Mucosa of descending colon (tissue), 3 donors: ENCODE results near the gene ANKRD31. TPM values are rescaled to one million over a fixed set of nuclear protein-coding genes. Genes with fewer than 3 reads are reported as not detected.
A peak's percentile ranks its signal among the peaks of the same experiment; 100 is the strongest.

Source experiments
- ATAC-seq: fragments of 200-7000 bp; cut with Tn5 transposase; one replicate; pipeline ENCODE4 v1.9.1; 2020; ENCODE audit warnings: mild to moderate bottlenecking, moderate library complexity
- DNase-seq, 3 donors: peaks; one replicate each; pipeline ENCODE4 v3.0.0-alpha.2; 2020
- H3K36me3 ChIP-seq: fragments of 200-600 bp; one replicate; pipeline ENCODE4 v1.8.0; 2021; ENCODE audit warnings: low read depth, mild to moderate bottlenecking
- H3K4me1 ChIP-seq: fragments of 200-600 bp; one replicate; pipeline ENCODE4 v1.8.0; 2021; ENCODE audit warnings: low read depth, mild to moderate bottlenecking
- H3K4me3 ChIP-seq: fragments of 200-600 bp; one replicate; pipeline ENCODE4 v1.8.0; 2021; ENCODE audit warnings: mild to moderate bottlenecking
- H3K9me3 ChIP-seq: fragments of 200-600 bp; one replicate; pipeline ENCODE4 v1.8.0; 2021; ENCODE audit warnings: mild to moderate bottlenecking
- intact Hi-C, 2 donors: fragments of 100-400 bp; cut with DNase I in 1 of 2; cut with micrococcal nuclease in 1 of 2; formaldehyde crosslinking; loops; one replicate each; pipeline versions ENCODE4 v1.11.0 to v1.11.1; 2022; cut with DNase I, micrococcal nuclease
- total RNA-seq, 3 donors: library from RNA; stranded (reverse); fragmentation: NEBNext Ultra II Directional in 2 of 3; extraction: Animal tissue kit (Norgen Biotek cat#: 25700) in 2 of 3; gene quantifications; one replicate each; pipeline versions ENCODE4 v1.2.1 to v1.2.4, GENCODE V29; 2021 to 2023
- TF ChIP-seq, protein P1 (sequence below): fragments of 200-600 bp; IDR thresholded peaks from one replicate; pipeline ENCODE4 v1.8.0; 2022; ENCODE audit warnings: antibody characterized with exemption, mild to moderate bottlenecking
- donor health status: DM: no; HTN: no; CAD: no; lungs with moderate emphysema.
- donor health status: DM: no; HTN: no; CAD: no.
- donor health status: DM: no; HTN: yes; CAD: no.

ANKRD31 gene
- total RNA-seq, 3 donors from 2014 or later: 0.14 to 0.17 (median 0.16) TPM

DNA sequence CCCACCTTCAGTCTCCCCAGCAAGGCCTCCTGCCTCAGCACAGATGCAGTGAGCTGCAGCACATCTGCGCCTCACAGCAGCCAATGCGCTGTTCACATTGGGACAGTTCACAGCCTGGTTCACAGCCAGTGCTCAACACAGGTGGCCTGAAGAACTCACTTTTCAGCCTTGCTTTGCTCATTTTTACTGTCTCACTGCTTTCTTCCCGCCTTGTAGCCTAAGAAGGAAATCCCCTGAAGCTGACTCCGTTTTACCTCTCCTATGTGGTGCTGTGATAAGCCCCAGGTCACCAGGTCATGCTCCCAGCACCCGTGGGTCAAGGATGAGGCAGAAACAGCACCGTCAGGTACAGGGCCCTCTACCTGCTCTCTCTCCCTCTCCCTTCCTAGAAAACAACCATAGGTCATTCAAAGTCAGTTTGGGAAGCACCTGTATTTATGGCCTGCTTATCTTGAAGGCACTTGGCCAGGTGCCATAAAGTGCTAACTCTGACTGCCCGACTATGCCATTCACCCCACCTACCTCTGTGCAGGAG lies 185.4 kb downstream of the ANKRD31 start:
- DNase-seq (peak; percentile 39 to 86 (median 47)), ATAC-seq (peak; percentile 48)
- no peak overlapping the region for H3K4me3 ChIP-seq
- H3K36me3 ChIP-seq: no peaks in the 10 kb centered on the region
- intact Hi-C loops: no loop called here
- TF ChIP-seq, protein P1, sequence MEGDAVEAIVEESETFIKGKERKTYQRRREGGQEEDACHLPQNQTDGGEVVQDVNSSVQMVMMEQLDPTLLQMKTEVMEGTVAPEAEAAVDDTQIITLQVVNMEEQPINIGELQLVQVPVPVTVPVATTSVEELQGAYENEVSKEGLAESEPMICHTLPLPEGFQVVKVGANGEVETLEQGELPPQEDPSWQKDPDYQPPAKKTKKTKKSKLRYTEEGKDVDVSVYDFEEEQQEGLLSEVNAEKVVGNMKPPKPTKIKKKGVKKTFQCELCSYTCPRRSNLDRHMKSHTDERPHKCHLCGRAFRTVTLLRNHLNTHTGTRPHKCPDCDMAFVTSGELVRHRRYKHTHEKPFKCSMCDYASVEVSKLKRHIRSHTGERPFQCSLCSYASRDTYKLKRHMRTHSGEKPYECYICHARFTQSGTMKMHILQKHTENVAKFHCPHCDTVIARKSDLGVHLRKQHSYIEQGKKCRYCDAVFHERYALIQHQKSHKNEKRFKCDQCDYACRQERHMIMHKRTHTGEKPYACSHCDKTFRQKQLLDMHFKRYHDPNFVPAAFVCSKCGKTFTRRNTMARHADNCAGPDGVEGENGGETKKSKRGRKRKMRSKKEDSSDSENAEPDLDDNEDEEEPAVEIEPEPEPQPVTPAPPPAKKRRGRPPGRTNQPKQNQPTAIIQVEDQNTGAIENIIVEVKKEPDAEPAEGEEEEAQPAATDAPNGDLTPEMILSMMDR: no peak
- peaks cover 25% of the 10 kb centered on the region for H3K4me1 ChIP-seq
- no peaks in the 10 kb centered on the region for H3K9me3 ChIP-seq

DNA sequence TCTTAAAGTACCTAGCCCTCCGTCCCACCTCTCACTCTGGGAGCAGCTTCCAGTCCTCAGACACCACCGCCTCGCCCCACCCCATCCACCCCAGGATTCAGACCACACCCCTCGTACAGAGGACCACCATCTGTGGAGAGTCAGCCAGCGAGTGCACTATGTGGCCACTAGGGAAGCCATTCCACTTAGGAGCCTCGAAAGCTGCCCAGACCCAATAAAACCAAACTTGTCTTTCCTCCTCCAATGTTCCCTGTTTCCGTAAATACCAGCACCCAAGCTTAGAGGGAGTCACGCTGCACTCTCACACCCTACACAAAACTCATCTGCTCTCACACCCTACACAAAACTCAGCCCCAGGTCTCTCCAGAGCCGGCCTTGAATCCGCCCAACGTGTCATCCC lies 186.3 kb downstream of the ANKRD31 start:
- H3K4me3 ChIP-seq: no peak overlapping the region
- intact Hi-C loops: no loop called here
- no peaks in the 10 kb centered on the region for H3K9me3 ChIP-seq
- DNase-seq (peak in 1 of 3 donors; percentile 34), ATAC-seq (no peak)
- TF ChIP-seq, protein P1: no peak
- no peaks in the 10 kb centered on the region for H3K36me3 ChIP-seq
- H3K4me1 ChIP-seq: peaks cover 25% of the 10 kb centered on the region

DNA sequence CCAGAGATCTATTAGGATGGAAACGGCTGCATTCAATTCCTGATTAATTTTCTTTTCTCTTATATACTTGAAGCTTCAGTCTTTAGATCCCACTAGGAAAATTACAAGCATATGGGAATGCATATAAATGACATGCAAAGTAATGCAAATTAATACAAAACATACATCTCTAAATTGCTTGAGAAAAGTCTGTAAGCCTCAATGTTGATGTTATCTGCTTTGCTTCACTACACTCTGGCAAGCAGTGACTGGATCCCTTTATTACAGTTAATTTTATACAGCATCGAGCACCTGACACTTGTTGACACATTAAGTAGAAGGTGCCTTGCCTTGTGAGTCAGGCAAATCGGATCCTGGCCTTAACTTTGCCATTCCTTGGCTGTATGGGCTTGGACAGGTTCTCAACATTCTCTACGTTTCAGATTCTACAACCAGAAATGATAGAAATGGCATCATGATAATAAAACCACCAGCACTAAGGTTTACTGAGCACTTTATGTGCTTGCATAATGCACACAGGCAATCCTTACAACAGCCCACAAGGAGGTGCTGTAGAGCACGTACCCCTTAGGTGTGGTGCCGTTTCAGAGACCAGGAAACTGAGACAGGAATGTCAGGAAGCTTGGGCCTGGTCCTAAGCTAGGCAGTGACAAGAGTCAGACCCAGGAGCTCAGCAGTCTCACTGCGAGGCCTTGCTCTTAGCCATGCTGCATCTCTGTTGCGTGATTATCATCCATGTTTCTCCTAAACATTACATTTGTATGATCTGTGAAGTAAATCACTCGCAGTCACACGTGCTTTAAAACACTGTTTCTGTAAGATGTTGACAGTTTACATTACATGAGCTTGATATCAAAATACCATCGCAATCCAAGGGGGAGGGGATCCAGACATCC lies 187.0 kb downstream of the ANKRD31 start:
- intact Hi-C loops: no loop called here
- no peaks in the 10 kb centered on the region for H3K36me3 ChIP-seq
- no peak overlapping the region for H3K4me3 ChIP-seq
- TF ChIP-seq, protein P1: peak; percentile 70
- DNase-seq (peak; percentile 48 to 82 (median 55)), ATAC-seq (peak; percentile 77)
- H3K9me3 ChIP-seq: no peaks in the 10 kb centered on the region
- H3K4me1 ChIP-seq: peaks cover 25% of the 10 kb centered on the region

DNA sequence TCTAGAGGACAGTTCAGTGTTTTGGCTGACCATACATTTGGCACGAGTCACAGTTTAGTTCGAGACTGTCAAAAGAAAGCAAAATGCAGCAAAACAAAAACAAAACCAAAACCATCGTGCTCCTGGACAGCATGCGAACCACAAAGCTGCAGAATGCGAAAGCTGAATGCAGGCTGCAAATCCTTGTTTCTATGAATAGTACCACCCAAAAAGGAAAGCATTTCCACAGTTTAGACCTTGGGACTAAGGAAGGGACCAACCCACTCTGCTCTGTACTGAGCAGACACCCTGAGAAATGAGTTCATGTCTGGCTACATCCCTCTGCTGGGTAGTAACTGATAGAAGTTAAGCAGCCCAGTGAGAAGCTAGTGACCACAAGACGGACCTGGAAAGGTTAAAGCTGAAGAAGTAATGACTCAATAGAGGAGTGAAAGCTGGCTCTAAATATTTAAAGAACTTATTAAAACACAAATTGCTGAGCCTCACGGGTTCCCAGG lies 188.2 kb downstream of the ANKRD31 start:
- Histone ChIP-seq H3K4me1 (peaks cover 14% of the 10 kb centered on the region), H3K36me3 (no peaks in the 10 kb centered on the region), H3K9me3 (no peaks in the 10 kb centered on the region), H3K4me3 (no peak overlapping the region)
- DNase-seq: peak in 1 of 3 donors; percentile 15
- ATAC-seq: no peak
- TF ChIP-seq, protein P1: no peak
- intact Hi-C loops: no loop called here

DNA sequence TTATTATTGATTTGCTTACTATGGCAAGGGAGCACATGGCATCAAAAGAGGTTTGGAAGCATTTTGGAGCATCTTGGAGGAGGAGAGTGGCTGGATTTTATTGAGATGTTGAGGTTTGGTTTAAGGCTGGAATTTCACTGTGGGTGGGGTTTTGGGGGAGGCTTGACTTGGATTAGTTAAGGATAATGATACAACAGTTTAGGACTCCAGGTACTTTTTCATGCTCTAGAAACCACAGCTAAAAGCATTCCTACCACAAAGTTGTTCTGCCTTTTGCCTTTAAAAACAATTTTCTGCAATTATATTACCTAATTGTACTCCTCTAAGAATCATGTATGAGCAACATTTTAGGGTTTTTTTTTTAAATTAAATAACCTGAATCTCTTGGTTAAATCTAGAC lies 189.3 kb downstream of the ANKRD31 start:
- ATAC-seq (no peak), DNase-seq (no peak)
- no peak overlapping the region for H3K4me3 ChIP-seq
- H3K4me1 ChIP-seq: peaks cover 12% of the 10 kb centered on the region
- TF ChIP-seq, protein P1: no peak
- intact Hi-C loops: no loop called here
- H3K9me3 ChIP-seq: no peaks in the 10 kb centered on the region
- H3K36me3 ChIP-seq: no peaks in the 10 kb centered on the region
